Loucy (cell line): ENCODE results near the gene PUS7.

Experiments
- H2AFZ ChIP-seq: fragments of 200-600 bp; sonication (generic); 2 replicates; pipeline ENCODE4 v1.6.0; 2016; ENCODE audit warnings: antibody characterized with exemption, mild to moderate bottlenecking, low read length, moderate library complexity
- H3F3A ChIP-seq: fragments of 200-600 bp; 2 replicates; pipeline ENCODE4 v1.6.0; 2016; ENCODE audit warnings: antibody characterized with exemption, low read depth, mild to moderate bottlenecking
- H3K27me3 ChIP-seq: fragments of 200-600 bp; sonication (generic); 2 replicates; pipeline ENCODE4 v1.6.1; 2014; ENCODE audit warnings: low read length, mild to moderate bottlenecking; ENCODE audit not compliant: insufficient read depth, poor library complexity, severe bottlenecking
- H3K36me3 ChIP-seq: fragments of 200-600 bp; sonication (generic); 2 replicates; pipeline ENCODE4 v1.6.1; 2016; ENCODE audit warnings: low read length; ENCODE audit not compliant: insufficient read depth
- H3K4me1 ChIP-seq: fragments of 200-600 bp; sonication (generic); 2 replicates; pipeline ENCODE4 v1.5.1; 2014; ENCODE audit warnings: low read length, mild to moderate bottlenecking; ENCODE audit not compliant: insufficient read depth, poor library complexity, severe bottlenecking
- H3K4me2 ChIP-seq: fragments of 200-600 bp; sonication (generic); 2 replicates; pipeline ENCODE4 v1.6.0; 2014; ENCODE audit warnings: antibody characterized with exemption, low read length, low read depth, mild to moderate bottlenecking; ENCODE audit not compliant: poor library complexity, severe bottlenecking
- H3K4me3 ChIP-seq: fragments of 200-600 bp; sonication (generic); 2 replicates; pipeline ENCODE4 v1.5.1; 2014; ENCODE audit warnings: low read length, mild to moderate bottlenecking, mixed read lengths; ENCODE audit not compliant: poor library complexity, severe bottlenecking
- H3K79me2 ChIP-seq: fragments of 200-600 bp; sonication (generic); 2 replicates; pipeline ENCODE4 v1.6.1; 2014; ENCODE audit warnings: low read length; ENCODE audit not compliant: insufficient read depth
- H3K9ac ChIP-seq: fragments of 200-600 bp; sonication (generic); 2 replicates; pipeline ENCODE4 v1.6.0; 2014; ENCODE audit warnings: mild to moderate bottlenecking, low read depth, low read length, moderate library complexity; ENCODE audit not compliant: poor library complexity, severe bottlenecking
- H3K9me2 ChIP-seq: fragments of 200-600 bp; sonication (generic); replicated peaks from 2 replicates; pipeline ENCODE4 v1.6.1; 2016; ENCODE audit warnings: low read depth, low read length, mixed read lengths
- H3K9me3 ChIP-seq: fragments of 200-600 bp; sonication (generic); 2 replicates; pipeline ENCODE4 v1.6.1; 2014; ENCODE audit warnings: mild to moderate bottlenecking, antibody characterized with exemption, low read length, low read depth; ENCODE audit not compliant: insufficient read depth
- H4K20me1 ChIP-seq: fragments of 200-600 bp; sonication (generic); 2 replicates; pipeline ENCODE4 v1.6.0; 2014; ENCODE audit warnings: antibody characterized with exemption, low read length, mild to moderate bottlenecking; ENCODE audit not compliant: insufficient read depth, poor library complexity, severe bottlenecking
- EZH2phosphoT487 ChIP-seq: fragments of 200-600 bp; IDR thresholded peaks from 2 replicates; pipeline ENCODE4 v1.6.1; 2018; ENCODE audit warnings: antibody characterized with exemption, mild to moderate bottlenecking, moderate library complexity, borderline replicate concordance
- TF ChIP-seq, protein P1 (sequence below): fragments of 200-600 bp; sonication (generic); conservative IDR thresholded peaks from 2 replicates; pipeline ENCODE4 v1.5.1; 2014; ENCODE audit warnings: mild to moderate bottlenecking, antibody characterized with exemption, low read length

Gene PUS7

DNA sequence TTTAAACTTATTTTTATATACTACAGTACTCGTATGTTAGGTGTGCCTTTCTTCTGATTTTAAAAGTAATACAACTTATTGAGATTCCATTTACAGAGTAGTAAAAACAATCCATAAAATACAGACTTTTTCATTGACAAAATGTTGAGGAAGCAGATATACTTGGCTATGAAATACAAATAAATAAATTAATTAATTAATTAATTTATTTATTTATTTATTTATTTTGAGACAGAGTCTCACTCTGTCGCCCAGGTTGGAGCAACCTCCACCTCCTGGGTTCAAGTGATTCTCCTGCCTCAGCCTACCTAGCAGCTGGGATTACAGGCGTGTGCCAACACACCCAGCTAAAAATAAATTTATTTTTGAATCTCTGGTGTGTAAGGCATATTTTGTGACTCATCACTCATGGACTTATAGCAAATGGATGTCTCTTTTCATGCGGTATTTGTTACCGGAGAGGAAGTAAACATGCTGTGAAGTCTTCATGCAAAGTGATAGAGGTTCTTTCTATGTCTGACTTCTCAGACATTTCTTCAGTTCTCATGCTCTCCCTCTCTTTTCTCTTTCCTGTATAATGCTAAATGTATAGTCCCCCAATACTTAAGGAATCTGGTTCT is 113.2 kb downstream of the PUS7 start:
- Histone ChIP-seq H3K9me3 (no peaks in the 10 kb centered on the region), H4K20me1 (no peaks in the 10 kb centered on the region), H3K27me3 (no peaks in the 10 kb centered on the region), H3K4me2 (no peak overlapping the region), H3F3A (no peaks in the 10 kb centered on the region), H2AFZ (no peak overlapping the region), H3K9ac (no peak overlapping the region), H3K9me2 (no peaks in the 10 kb centered on the region), H3K4me1 (no peaks in the 10 kb centered on the region), H3K79me2 (no peaks in the 10 kb centered on the region), H3K4me3 (no peak overlapping the region), H3K36me3 (no peaks in the 10 kb centered on the region)
- TF ChIP-seq, protein P1, sequence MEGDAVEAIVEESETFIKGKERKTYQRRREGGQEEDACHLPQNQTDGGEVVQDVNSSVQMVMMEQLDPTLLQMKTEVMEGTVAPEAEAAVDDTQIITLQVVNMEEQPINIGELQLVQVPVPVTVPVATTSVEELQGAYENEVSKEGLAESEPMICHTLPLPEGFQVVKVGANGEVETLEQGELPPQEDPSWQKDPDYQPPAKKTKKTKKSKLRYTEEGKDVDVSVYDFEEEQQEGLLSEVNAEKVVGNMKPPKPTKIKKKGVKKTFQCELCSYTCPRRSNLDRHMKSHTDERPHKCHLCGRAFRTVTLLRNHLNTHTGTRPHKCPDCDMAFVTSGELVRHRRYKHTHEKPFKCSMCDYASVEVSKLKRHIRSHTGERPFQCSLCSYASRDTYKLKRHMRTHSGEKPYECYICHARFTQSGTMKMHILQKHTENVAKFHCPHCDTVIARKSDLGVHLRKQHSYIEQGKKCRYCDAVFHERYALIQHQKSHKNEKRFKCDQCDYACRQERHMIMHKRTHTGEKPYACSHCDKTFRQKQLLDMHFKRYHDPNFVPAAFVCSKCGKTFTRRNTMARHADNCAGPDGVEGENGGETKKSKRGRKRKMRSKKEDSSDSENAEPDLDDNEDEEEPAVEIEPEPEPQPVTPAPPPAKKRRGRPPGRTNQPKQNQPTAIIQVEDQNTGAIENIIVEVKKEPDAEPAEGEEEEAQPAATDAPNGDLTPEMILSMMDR: no peak
- no peak for TF ChIP-seq EZH2phosphoT487
